KOPT-K1 (cell line): Measurements from ENCODE around the gene OR2G2.

Experiments used
- H3K27ac ChIP-seq: fragments of 200-600 bp; sonication (generic); 2 replicates; pipeline ENCODE4 v1.5.1; 2016; ENCODE audit warnings: antibody characterized with exemption, mild to moderate bottlenecking, low read depth, low read length; ENCODE audit not compliant: poor library complexity, severe bottlenecking
- H3K36me3 ChIP-seq: fragments of 200-600 bp; sonication (generic); 2 replicates; pipeline ENCODE4 v1.5.1; 2017; ENCODE audit warnings: antibody characterized with exemption, mild to moderate bottlenecking, low read length, moderate library complexity; ENCODE audit not compliant: insufficient read depth
- H3K9me3 ChIP-seq: fragments of 200-600 bp; sonication (generic); 2 replicates; pipeline ENCODE4 v1.5.1; 2017; ENCODE audit warnings: antibody characterized with exemption, low read length, mild to moderate bottlenecking; ENCODE audit not compliant: insufficient read depth, poor library complexity, severe bottlenecking

OR2G2 gene

DNA sequence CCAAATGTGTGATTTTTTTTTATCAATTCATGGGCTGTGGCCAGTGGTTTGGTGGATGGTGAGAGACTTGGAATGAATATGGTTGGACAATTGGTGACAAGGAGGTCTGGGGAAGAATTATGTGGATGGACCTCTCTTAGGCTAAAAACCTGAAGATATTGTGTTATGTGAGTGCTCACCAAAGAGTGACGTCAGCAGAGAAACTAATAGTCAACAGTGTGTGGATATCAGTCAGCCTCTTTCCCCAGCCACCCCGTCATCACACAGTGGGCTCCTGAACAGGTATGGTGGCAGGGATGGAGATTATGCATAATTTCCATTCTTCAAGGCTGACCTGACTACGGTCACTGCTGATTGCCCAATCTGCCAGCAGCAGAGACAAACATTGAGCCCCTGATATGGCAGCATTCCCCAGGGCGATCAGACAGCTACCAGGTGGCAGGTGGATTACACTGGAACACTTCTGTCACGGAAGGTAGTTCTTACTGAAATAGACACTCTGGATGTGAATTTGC, 9.2 kb upstream of the OR2G2 start:
- H3K36me3 ChIP-seq: no peaks in the 10 kb centered on the region
- no peaks in the 10 kb centered on the region for H3K9me3 ChIP-seq
- no peak overlapping the region for H3K27ac ChIP-seq

DNA sequence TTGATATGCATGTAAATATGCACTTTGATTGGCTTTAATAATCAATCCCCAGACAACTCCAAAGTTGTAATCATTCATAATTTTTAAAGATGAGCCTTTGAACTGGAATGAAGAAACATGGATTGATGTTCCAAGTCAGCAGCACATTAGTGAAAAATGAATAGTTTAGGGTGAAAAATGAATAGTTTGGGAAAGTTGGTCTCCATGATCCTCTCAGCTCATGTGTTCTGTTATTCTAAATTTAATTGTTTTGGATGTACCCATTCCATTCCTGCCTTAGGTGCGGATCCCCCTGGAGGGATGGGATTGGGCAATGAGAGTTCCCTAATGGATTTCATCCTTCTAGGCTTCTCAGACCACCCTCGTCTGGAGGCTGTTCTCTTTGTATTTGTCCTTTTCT, 17.1 kb downstream of the OR2G2 start, which contains the start of gene OR2G3:
Gene OR2G3 (plus strand): TSS at position 301 of the 400 bp plus-strand sequence. CDS start 0 bp downstream, at position 301.
- no peak within 1 kb of the TSS for H3K27ac ChIP-seq
- no peaks in the 10 kb centered on the region for H3K9me3 ChIP-seq
- no peaks in the 10 kb centered on the region for H3K36me3 ChIP-seq

DNA sequence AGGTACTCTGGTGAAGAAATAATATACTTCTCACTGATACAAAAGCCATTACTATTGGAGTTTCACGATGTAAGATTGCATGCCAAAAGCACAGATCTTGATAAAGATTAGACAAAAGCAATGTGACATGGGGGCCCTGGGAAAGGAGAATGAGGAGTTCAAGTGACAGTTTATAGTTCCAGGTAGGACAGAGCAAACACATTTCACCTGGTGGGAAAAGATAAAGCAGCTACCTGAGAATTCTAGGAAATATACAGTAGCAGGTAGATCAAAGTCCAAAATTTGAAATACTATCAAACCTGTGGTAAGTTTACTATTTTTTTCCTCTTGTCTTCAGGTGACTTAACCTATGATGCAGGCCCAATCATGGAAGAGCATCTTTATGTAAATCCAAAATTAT, 25.2 kb downstream of the OR2G2 start:
- no peak overlapping the region for H3K27ac ChIP-seq
- no peaks in the 10 kb centered on the region for H3K9me3 ChIP-seq
- no peaks in the 10 kb centered on the region for H3K36me3 ChIP-seq

DNA sequence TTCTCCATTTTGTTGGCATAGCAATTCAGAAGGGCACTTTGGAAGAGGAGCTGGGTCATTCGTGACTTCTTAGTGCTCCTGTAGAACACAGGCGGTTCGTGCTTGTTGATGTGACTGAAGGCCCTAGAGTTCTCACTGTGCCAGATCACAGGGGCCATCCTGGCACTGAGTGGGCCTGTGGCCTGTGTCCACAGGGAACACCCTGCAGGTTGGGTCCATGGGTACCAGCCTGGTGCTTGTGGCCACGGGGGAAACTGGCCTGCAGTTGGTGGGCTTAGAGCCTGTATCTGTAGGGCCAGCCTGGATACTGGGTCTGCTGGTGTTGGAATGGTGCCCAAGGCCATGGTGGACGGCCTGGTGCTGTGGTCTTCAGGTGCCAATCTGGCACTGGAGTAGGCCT, 26.5 kb downstream of the OR2G2 start:
- Histone ChIP-seq H3K36me3 (no peaks in the 10 kb centered on the region), H3K9me3 (no peaks in the 10 kb centered on the region), H3K27ac (no peak overlapping the region)

DNA sequence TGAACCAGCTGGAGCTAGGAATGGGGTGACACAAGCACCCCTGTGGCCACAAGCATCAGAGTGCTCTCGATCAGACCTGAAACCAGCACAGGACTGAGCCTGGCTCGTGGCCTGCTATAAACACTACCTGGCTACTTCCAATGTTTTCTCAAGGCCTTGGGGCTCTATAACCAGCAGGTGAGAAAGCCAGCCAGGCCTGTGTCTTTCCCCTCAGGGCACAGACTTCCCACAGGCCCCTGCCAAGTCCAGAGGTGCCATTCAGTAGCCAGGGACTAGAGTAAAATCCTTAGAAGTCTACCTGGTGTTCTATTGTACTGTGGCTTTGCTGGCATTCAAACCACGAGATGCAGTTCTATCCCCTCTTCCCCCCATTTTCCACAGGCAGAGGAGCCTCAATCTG, 39.8 kb downstream of the OR2G2 start:
- Histone ChIP-seq H3K27ac (no peak overlapping the region), H3K36me3 (no peaks in the 10 kb centered on the region), H3K9me3 (no peaks in the 10 kb centered on the region)

DNA sequence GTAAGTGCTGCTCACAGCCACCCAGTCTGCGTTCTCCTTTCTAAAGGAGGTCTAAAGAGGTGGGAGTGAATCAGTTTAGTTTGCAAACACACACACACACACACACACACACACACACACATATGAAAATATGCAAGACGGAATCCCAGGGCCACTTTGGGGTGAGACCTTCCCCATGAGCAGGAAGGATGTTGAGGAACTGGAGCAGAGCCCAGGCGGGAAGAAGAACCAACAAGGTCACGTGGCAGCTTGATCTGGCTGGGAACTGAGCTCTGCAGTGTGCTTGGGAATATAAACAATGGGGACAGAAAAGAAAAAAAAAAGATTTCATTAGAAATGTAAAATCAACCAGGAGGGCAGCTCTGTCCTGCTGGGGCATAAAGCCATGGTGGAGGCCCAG, 49.9 kb downstream of the OR2G2 start:
- no peaks in the 10 kb centered on the region for H3K36me3 ChIP-seq
- no peak overlapping the region for H3K27ac ChIP-seq
- no peaks in the 10 kb centered on the region for H3K9me3 ChIP-seq

DNA sequence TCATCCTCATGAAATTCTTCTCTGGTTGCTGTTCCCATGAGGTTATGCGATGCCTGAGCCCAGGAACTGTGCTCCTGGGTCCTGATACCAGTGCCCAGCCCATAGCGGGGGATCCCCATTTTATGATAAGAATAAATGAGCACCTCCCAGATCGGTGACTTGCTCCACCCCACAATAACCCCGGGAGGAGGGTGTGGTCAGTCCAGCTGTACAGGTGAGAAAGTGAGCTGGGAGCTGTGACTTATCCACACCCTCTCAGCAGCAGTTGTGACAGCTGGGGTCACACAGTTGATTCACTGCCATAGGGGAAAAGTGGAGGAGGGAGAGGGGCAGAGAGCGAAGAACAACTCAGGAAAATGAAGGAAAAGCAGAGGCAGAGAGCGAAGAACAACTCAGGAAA, 50.6 kb downstream of the OR2G2 start:
- H3K36me3 ChIP-seq: no peaks in the 10 kb centered on the region
- H3K9me3 ChIP-seq: no peaks in the 10 kb centered on the region
- H3K27ac ChIP-seq: no peak overlapping the region
